Adrenal gland (tissue), 5 donors: ENCODE results near the gene METRNL.

ENCODE experiments used
- CTCF ChIP-seq, 6 experiments: fragments of 450-650 bp in 4 of 6; fragments of 200-600 bp in 2 of 6; sonication (generic) in 1 of 6; IDR thresholded peaks; 1 replicate in 5 of 6; 2 replicates in 1 of 6; pipeline versions ENCODE4 v1.5.1 to v1.8.0; 2016 to 2021; ENCODE audit warnings: antibody characterized with exemption in 6 of 6, mild to moderate bottlenecking in 2 of 6, moderate library complexity in 1 of 6
- POLR2A ChIP-seq, 2 donors: fragments of 450-650 bp; IDR thresholded peaks; one replicate each; pipeline ENCODE4 v1.6.1; 2017; ENCODE audit warnings: antibody characterized with exemption in 2 of 2, mild to moderate bottlenecking in 2 of 2, moderate library complexity in 1 of 2
- donor health status: DM: no; HTN: no; CAD: no.

DNA sequence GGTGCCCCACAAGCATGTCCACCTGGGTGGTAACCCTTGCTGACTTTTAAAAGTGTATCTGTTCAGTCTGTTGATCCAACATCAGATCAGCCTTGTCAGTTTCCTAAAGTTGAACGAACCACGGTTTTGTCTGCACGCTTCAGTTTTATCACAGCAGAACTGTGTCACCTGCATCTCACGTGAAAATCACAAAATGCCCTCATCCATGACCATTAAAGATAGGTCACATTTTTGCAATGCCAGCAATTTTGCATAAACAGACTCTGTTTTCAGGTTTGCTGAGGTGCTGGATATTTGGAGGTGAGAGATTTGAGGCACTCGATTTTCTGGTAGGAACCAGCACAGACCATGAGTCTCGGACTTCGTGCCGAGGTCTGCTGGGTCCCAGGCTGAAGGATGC lies 3.0 kb downstream of the METRNL start:
- TF ChIP-seq CTCF (IDR thresholded peaks at IDR 0.05) (no peak), POLR2A (IDR thresholded peaks at IDR 0.05) (no peak)
